ENCODE data around the gene ARHGAP10. TPM values are rescaled to one million over a fixed set of nuclear protein-coding genes. Genes with fewer than 3 reads are reported as not detected.

ARHGAP10 gene
- total and polyA plus RNA-seq, 2 donors from 2014 or later = 13.4 to 20.3 TPM

GRCh38 chr4:147765121-147765529 is 33.2 kb downstream of the ARHGAP10 start:
- TF ChIP-seq CTCF (IDR thresholded peaks at IDR 0.05; ENCODE audit: borderline replicate concordance, extremely low read depth, insufficient read depth) = no peak
- H3K36me3 ChIP-seq (ENCODE audit: control insufficient read depth in 2 of 3, insufficient read depth in 3 of 3, low read length in 3 of 3) = no peaks in the 10 kb centered on the region
- no peak overlapping the region for H3K9ac ChIP-seq (ENCODE audit: low read length in 3 of 3)
- H3K4me1 ChIP-seq (ENCODE audit: control insufficient read depth in 2 of 3, insufficient read depth in 2 of 3, low read depth in 1 of 3, low read length in 3 of 3) = no peaks in the 10 kb centered on the region
- no peak for DNase-seq
- H3K27me3 ChIP-seq (ENCODE audit: control insufficient read depth, insufficient read depth, low read length) = no peaks in the 10 kb centered on the region
- H3K9me3 ChIP-seq (ENCODE audit: control insufficient read depth in 2 of 3, insufficient read depth in 1 of 3, low read length in 3 of 3) = no peaks in the 10 kb centered on the region
- no peak overlapping the region for H3K4me3 ChIP-seq (ENCODE audit: low read length in 3 of 3)
- FAIRE-seq = no peak
- H3K27ac ChIP-seq (ENCODE audit: low read depth in 2 of 2, low read length in 2 of 2) = no peak overlapping the region
- intact Hi-C loops (cut with DNase I) = no loop called here

- H3K9ac ChIP-seq (ENCODE audit: low read length in 3 of 3) = no peak overlapping the region
- H3K4me1 ChIP-seq (ENCODE audit: control insufficient read depth in 2 of 3, insufficient read depth in 2 of 3, low read depth in 1 of 3, low read length in 3 of 3) = peaks cover 0 to 3% (median 3%) of the 10 kb centered on the region in 3 donors
- no peak overlapping the region for H3K27ac ChIP-seq (ENCODE audit: low read depth in 2 of 2, low read length in 2 of 2)
- H3K27me3 ChIP-seq (ENCODE audit: control insufficient read depth, insufficient read depth, low read length) = no peaks in the 10 kb centered on the region
- intact Hi-C loops (cut with DNase I) = no loop called here
- no peak for FAIRE-seq
- TF ChIP-seq CTCF (IDR thresholded peaks at IDR 0.05; ENCODE audit: borderline replicate concordance, extremely low read depth, insufficient read depth) = no peak
- no peak overlapping the region for H3K4me3 ChIP-seq (ENCODE audit: low read length in 3 of 3)
- no peaks in the 10 kb centered on the region for H3K9me3 ChIP-seq (ENCODE audit: control insufficient read depth in 2 of 3, insufficient read depth in 1 of 3, low read length in 3 of 3)
- H3K36me3 ChIP-seq (ENCODE audit: control insufficient read depth in 2 of 3, insufficient read depth in 3 of 3, low read length in 3 of 3) = no peaks in the 10 kb centered on the region
- peak in 3 of 5 donors; percentile 52 to 81 (median 76) for DNase-seq
These were observed 36.2 kb downstream of the ARHGAP10 start for GRCh38 chr4:147768113-147768512.

GRCh38 chr4:147769386-147769785 is 37.5 kb downstream of the ARHGAP10 start:
- Histone ChIP-seq H3K4me3 (ENCODE audit: low read length in 3 of 3) (no peak overlapping the region), H3K9me3 (ENCODE audit: control insufficient read depth in 2 of 3, insufficient read depth in 1 of 3, low read length in 3 of 3) (no peaks in the 10 kb centered on the region), H3K36me3 (ENCODE audit: control insufficient read depth in 2 of 3, insufficient read depth in 3 of 3, low read length in 3 of 3) (no peaks in the 10 kb centered on the region), H3K27ac (ENCODE audit: low read depth in 2 of 2, low read length in 2 of 2) (no peak overlapping the region), H3K27me3 (ENCODE audit: control insufficient read depth, insufficient read depth, low read length) (no peaks in the 10 kb centered on the region), H3K4me1 (ENCODE audit: control insufficient read depth in 2 of 3, insufficient read depth in 2 of 3, low read depth in 1 of 3, low read length in 3 of 3) (peaks cover 0 to 3% (median 3%) of the 10 kb centered on the region in 3 donors), H3K9ac (ENCODE audit: low read length in 3 of 3) (no peak overlapping the region)
- FAIRE-seq (no peak), DNase-seq (no peak)
- no peak for TF ChIP-seq CTCF (IDR thresholded peaks at IDR 0.05; ENCODE audit: borderline replicate concordance, extremely low read depth, insufficient read depth)
- intact Hi-C loops (cut with DNase I) = no loop called here

- Histone ChIP-seq H3K4me1 (ENCODE audit: control insufficient read depth in 2 of 3, insufficient read depth in 2 of 3, low read depth in 1 of 3, low read length in 3 of 3) (peaks cover 0 to 3% (median 3%) of the 10 kb centered on the region in 3 donors), H3K4me3 (ENCODE audit: low read length in 3 of 3) (no peak overlapping the region), H3K27me3 (ENCODE audit: control insufficient read depth, insufficient read depth, low read length) (no peaks in the 10 kb centered on the region), H3K36me3 (ENCODE audit: control insufficient read depth in 2 of 3, insufficient read depth in 3 of 3, low read length in 3 of 3) (no peaks in the 10 kb centered on the region), H3K27ac (ENCODE audit: low read depth in 2 of 2, low read length in 2 of 2) (no peak overlapping the region), H3K9ac (ENCODE audit: low read length in 3 of 3) (no peak overlapping the region), H3K9me3 (ENCODE audit: control insufficient read depth in 2 of 3, insufficient read depth in 1 of 3, low read length in 3 of 3) (no peaks in the 10 kb centered on the region)
- intact Hi-C loops (cut with DNase I) = no loop called here
- no peak for DNase-seq
- FAIRE-seq = no peak
- no peak for TF ChIP-seq CTCF (IDR thresholded peaks at IDR 0.05; ENCODE audit: borderline replicate concordance, extremely low read depth, insufficient read depth)
These were observed 38.9 kb downstream of the ARHGAP10 start for GRCh38 chr4:147770831-147771230.

Data from kidney (tissue), 14 donors.